Prostate gland (tissue), 2 donors: Measurements from ENCODE around the gene RBM6.

ENCODE experiments used
- CTCF ChIP-seq, 4 experiments: fragments of 200-600 bp in 2 of 4; fragments of 450-650 bp in 2 of 4; sonication (generic) in 2 of 4; IDR thresholded peaks; 1 replicate in 3 of 4; 2 replicates in 1 of 4; pipeline ENCODE4 v1.5.1; 2016 to 2019; ENCODE audit warnings: antibody characterized with exemption in 4 of 4, mild to moderate bottlenecking in 2 of 4, moderate library complexity in 2 of 4
- POLR2AphosphoS5 ChIP-seq: sonication (generic); formaldehyde crosslinking; IDR thresholded peaks from one replicate; pipeline ENCODE4 v1.6.1; 2017; ENCODE audit warnings: antibody characterized with exemption

GRCh38 chr3:49929291-49930167, 10.4 kb upstream of the RBM6 start, which contains the start of gene MON1A:
- TF ChIP-seq POLR2AphosphoS5: peak; percentile 91
- TF ChIP-seq CTCF (IDR thresholded peaks at IDR 0.05): peak in 3 of 4 experiments; percentile 17 to 51 (median 49)
